Measurements from ENCODE around the gene UROC1. TPM values are rescaled to one million over a fixed set of nuclear protein-coding genes. Genes with fewer than 3 reads are reported as not detected.

Gene UROC1
- total RNA-seq, 1 donor = not detected

DNA sequence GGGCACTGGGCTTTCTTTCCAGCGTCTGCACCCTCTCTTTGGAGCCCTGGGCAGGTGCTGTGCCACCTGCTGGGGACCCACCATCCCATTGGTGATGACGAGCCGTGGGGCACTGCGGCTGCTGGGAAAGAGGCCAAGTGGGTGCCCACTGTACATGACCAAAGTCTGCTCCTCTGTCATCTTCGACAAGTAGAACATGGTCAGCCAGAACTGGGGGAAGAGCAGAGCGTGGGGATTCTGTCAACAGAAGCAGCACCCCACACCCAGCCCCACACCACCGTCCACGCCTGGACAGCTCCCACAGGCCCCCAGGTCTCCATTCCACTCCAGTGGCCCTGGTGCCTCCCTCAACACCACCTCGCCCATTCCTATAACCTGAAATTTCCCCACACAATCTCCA lies 9.7 kb downstream of the UROC1 start:
- Histone ChIP-seq H3K4me1 (ENCODE audit: insufficient read depth, low read length) (no peaks in the 10 kb centered on the region), H3K4me3 (ENCODE audit: insufficient read depth, low read length) (no peak overlapping the region), H3K36me3 (ENCODE audit: insufficient read depth, low read length) (no peaks in the 10 kb centered on the region), H2AFZ (ENCODE audit: low read length) (no peak overlapping the region), H3K27me3 (ENCODE audit: insufficient read depth, low read length) (peaks cover 11% of the 10 kb centered on the region), H4K20me1 (ENCODE audit: insufficient read depth, low read length) (no peaks in the 10 kb centered on the region), H3K79me2 (ENCODE audit: insufficient read depth, low read length) (no peaks in the 10 kb centered on the region), H3K4me2 (ENCODE audit: insufficient read depth, low read length) (no peak overlapping the region), H3K9me3 (ENCODE audit: low read depth, low read length) (no peaks in the 10 kb centered on the region), H3K27ac (ENCODE audit: low read depth, low read length) (no peak overlapping the region)
- DNase-seq (ENCODE audit: insufficient read length, low spot score, missing footprints) = no peak
- no peak for TF ChIP-seq CTCF (IDR thresholded peaks at IDR 0.05; ENCODE audit: extremely low read depth, low read depth, low read length)

DNA sequence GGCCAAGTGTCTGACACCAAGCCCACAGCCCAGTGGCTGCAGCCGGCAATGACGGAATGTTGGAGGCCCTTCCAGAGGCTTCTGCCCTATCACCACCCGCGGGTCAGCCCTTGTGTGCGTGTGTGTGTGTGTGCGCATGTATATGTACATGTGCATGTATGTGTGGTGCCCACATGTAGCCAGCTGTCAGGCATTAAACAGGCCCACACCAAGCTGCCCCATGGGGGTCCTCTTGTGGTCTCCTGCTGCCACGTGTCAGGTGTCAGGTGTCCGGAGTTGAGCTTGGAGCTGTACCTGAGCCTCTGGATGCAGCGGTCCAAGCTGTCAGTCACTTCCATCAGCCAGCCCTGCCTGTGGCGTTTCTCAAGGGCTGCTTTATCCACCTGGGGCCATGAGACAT lies 13.9 kb downstream of the UROC1 start:
- Histone ChIP-seq H3K36me3 (ENCODE audit: insufficient read depth, low read length) (no peaks in the 10 kb centered on the region), H4K20me1 (ENCODE audit: insufficient read depth, low read length) (no peaks in the 10 kb centered on the region), H2AFZ (ENCODE audit: low read length) (no peak overlapping the region), H3K27me3 (ENCODE audit: insufficient read depth, low read length) (peaks cover 11% of the 10 kb centered on the region), H3K4me3 (ENCODE audit: insufficient read depth, low read length) (no peak overlapping the region), H3K27ac (ENCODE audit: low read depth, low read length) (no peak overlapping the region), H3K9me3 (ENCODE audit: low read depth, low read length) (no peaks in the 10 kb centered on the region), H3K4me2 (ENCODE audit: insufficient read depth, low read length) (no peak overlapping the region), H3K79me2 (ENCODE audit: insufficient read depth, low read length) (no peaks in the 10 kb centered on the region), H3K4me1 (ENCODE audit: insufficient read depth, low read length) (no peaks in the 10 kb centered on the region)
- TF ChIP-seq CTCF (IDR thresholded peaks at IDR 0.05; ENCODE audit: extremely low read depth, low read depth, low read length) = no peak
- DNase-seq (ENCODE audit: insufficient read length, low spot score, missing footprints) = no peak

DNA sequence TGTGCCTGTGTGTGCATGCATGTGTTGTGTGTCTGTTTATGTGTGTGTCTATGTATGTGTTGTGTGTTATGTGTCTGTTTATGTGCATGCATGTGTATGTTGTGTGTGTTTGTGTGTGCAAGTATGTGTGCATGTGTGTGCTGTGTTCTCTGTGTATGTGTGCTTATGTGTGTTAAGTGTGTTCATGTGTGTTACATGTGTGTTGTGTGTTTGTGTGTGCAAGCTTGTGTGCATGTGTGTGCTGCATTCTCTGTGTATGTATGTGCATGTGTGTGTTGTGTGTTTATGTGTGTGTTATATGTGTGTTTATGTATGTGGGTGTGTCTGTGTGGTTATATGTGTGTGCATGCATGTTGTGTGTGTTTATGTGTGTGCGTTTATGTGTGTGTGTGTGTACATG lies 14.9 kb downstream of the UROC1 start:
- no peaks in the 10 kb centered on the region for H3K9me3 ChIP-seq (ENCODE audit: low read depth, low read length)
- H3K36me3 ChIP-seq (ENCODE audit: insufficient read depth, low read length) = no peaks in the 10 kb centered on the region
- no peak overlapping the region for H2AFZ ChIP-seq (ENCODE audit: low read length)
- H3K27ac ChIP-seq (ENCODE audit: low read depth, low read length) = no peak overlapping the region
- H3K4me1 ChIP-seq (ENCODE audit: insufficient read depth, low read length) = no peaks in the 10 kb centered on the region
- H4K20me1 ChIP-seq (ENCODE audit: insufficient read depth, low read length) = no peaks in the 10 kb centered on the region
- peaks cover 11% of the 10 kb centered on the region for H3K27me3 ChIP-seq (ENCODE audit: insufficient read depth, low read length)
- no peak for DNase-seq (ENCODE audit: insufficient read length, low spot score, missing footprints)
- H3K4me3 ChIP-seq (ENCODE audit: insufficient read depth, low read length) = no peak overlapping the region
- no peak overlapping the region for H3K4me2 ChIP-seq (ENCODE audit: insufficient read depth, low read length)
- no peak for TF ChIP-seq CTCF (IDR thresholded peaks at IDR 0.05; ENCODE audit: extremely low read depth, low read depth, low read length)
- no peaks in the 10 kb centered on the region for H3K79me2 ChIP-seq (ENCODE audit: insufficient read depth, low read length)

GRCh38 chr3:126501736-126502135 lies 15.8 kb downstream of the UROC1 start:
- H3K27me3 ChIP-seq (ENCODE audit: insufficient read depth, low read length) = peaks cover 11% of the 10 kb centered on the region
- no peak overlapping the region for H2AFZ ChIP-seq (ENCODE audit: low read length)
- H4K20me1 ChIP-seq (ENCODE audit: insufficient read depth, low read length) = no peaks in the 10 kb centered on the region
- no peak overlapping the region for H3K4me2 ChIP-seq (ENCODE audit: insufficient read depth, low read length)
- H3K4me3 ChIP-seq (ENCODE audit: insufficient read depth, low read length) = no peak overlapping the region
- DNase-seq (ENCODE audit: insufficient read length, low spot score, missing footprints) = peak; percentile 81
- H3K79me2 ChIP-seq (ENCODE audit: insufficient read depth, low read length) = no peaks in the 10 kb centered on the region
- H3K9me3 ChIP-seq (ENCODE audit: low read depth, low read length) = no peaks in the 10 kb centered on the region
- TF ChIP-seq CTCF (IDR thresholded peaks at IDR 0.05; ENCODE audit: extremely low read depth, low read depth, low read length) = no peak
- H3K4me1 ChIP-seq (ENCODE audit: insufficient read depth, low read length) = no peaks in the 10 kb centered on the region
- H3K27ac ChIP-seq (ENCODE audit: low read depth, low read length) = no peak overlapping the region
- no peaks in the 10 kb centered on the region for H3K36me3 ChIP-seq (ENCODE audit: insufficient read depth, low read length)
